Panc1 (cell line): ENCODE data around the gene PGS1. TPM values are rescaled to one million over a fixed set of nuclear protein-coding genes. Genes with fewer than 3 reads are reported as not detected.

Source experiments
- ATAC-seq: fragments of 200-7000 bp; cut with Tn5 transposase; 2 replicates; pipeline ENCODE4 v1.9.1; 2020; ENCODE audit warnings: mild to moderate bottlenecking, moderate library complexity
- BruUV-seq: library from RNA; stranded (reverse); fragments of 400-500 nt; replicated peaks from 2 replicates; lab custom pipeline; 2021; lab: Mats Ljungman, UMichigan
- CTCF ChIA-PET: fragments of 300-600 bp; sonication (Branson Sonifier 250); formaldehyde crosslinking; loops from one replicate; lab custom pipeline; 2022; ENCODE audit warnings: antibody characterized with exemption; lab: Charles Lee
- POLR2A ChIA-PET: fragments of 300-600 bp; sonication (Branson Sonifier 250); formaldehyde crosslinking; loops from one replicate; lab custom pipeline; 2022; ENCODE audit warnings: antibody characterized with exemption; lab: Charles Lee
- DNase-seq: peaks from one replicate; pipeline ENCODE4 v3.0.0-alpha.2; 2010; ENCODE audit warnings: low read depth, low spot score
- H3K27ac ChIP-seq: 2 replicates; pipeline ENCODE4 v1.5.1; 2011; ENCODE audit warnings: mild to moderate bottlenecking, low read length, inconsistent platforms
- H3K27me3 ChIP-seq: fragments of 200-500 bp; sonication (Bioruptor generic); 2 replicates; pipeline ENCODE4 v1.6.0; 2014; ENCODE audit warnings: low read length, inconsistent platforms; ENCODE audit not compliant: control insufficient read depth, insufficient read depth
- H3K36me3 ChIP-seq: fragments of 200-500 bp; sonication (Bioruptor generic); 2 replicates; pipeline ENCODE4 v1.5.1; 2014; ENCODE audit warnings: inconsistent platforms, mild to moderate bottlenecking, low read length, moderate library complexity; ENCODE audit not compliant: control insufficient read depth, insufficient read depth
- H3K4me1 ChIP-seq: 2 replicates; pipeline ENCODE4 v1.5.1; 2011; ENCODE audit warnings: inconsistent platforms, mild to moderate bottlenecking, low read length, moderate library complexity; ENCODE audit not compliant: control insufficient read depth, insufficient read depth
- H3K4me3 ChIP-seq, 2 experiments: 2 replicates each; pipeline ENCODE4 v1.5.1; 2011 to 2012; ENCODE audit warnings: low read depth in 2 of 2, low read length in 2 of 2, mild to moderate bottlenecking in 2 of 2, inconsistent platforms in 1 of 2, moderate library complexity in 1 of 2
- H3K9me3 ChIP-seq: fragments of 200-500 bp; sonication (Bioruptor generic); 2 replicates; pipeline ENCODE4 v1.5.1; 2014; ENCODE audit warnings: low read depth, mild to moderate bottlenecking, inconsistent platforms, low read length, moderate library complexity; ENCODE audit not compliant: control insufficient read depth, insufficient read depth
- CTCF ChIP-seq: fragments of 450-650 bp; IDR thresholded peaks from 2 replicates; pipeline ENCODE4 v1.5.1; 2017; ENCODE audit warnings: mild to moderate bottlenecking
- POLR2AphosphoS5 ChIP-seq: IDR thresholded peaks from 2 replicates; pipeline ENCODE4 v1.6.1; 2012; ENCODE audit warnings: mild to moderate bottlenecking, low read depth, low read length, moderate library complexity
- REST ChIP-seq, 2 experiments: IDR thresholded peaks; 2 replicates each; pipeline ENCODE4 v1.6.1; 2011 to 2012; ENCODE audit warnings: low read depth in 2 of 2, control low read depth in 1 of 2, low read length in 1 of 2, mild to moderate bottlenecking in 1 of 2, moderate library complexity in 1 of 2; ENCODE audit not compliant: insufficient read depth in 1 of 2
- SIN3A ChIP-seq: IDR thresholded peaks from 2 replicates; pipeline ENCODE4 v1.6.1; 2012; ENCODE audit warnings: low read depth, mild to moderate bottlenecking, low read length, moderate library complexity, borderline replicate concordance; ENCODE audit not compliant: insufficient read depth
- TCF7L2 ChIP-seq: IDR thresholded peaks from 2 replicates; pipeline ENCODE4 v1.6.1; 2011; ENCODE audit warnings: mild to moderate bottlenecking, low read depth, low read length, inconsistent platforms
- in situ Hi-C: cut with HindIII; loops from 2 replicates; pipeline ENCODE4 v1.10.0; 2016; ENCODE audit warnings: low sequenced_read_pairs, low pct_unique_long_range_greater_than_20kb
- intact Hi-C: fragments of 100-400 bp; cut with micrococcal nuclease; formaldehyde crosslinking; loops from one replicate; pipeline ENCODE4 v1.10.0; 2022; ENCODE audit not compliant: unreplicated experiment
- total RNA-seq: library from RNA; stranded (reverse); gene quantifications from one replicate; pipeline ENCODE4 v1.2.1, GENCODE V29; 2021; ENCODE audit not compliant: unreplicated experiment

PGS1 gene
- total RNA-seq, 1 experiment from 2014 or later, result 47.5 TPM

GRCh38 chr17:78353834-78354233, 24.6 kb upstream of the PGS1 start:
- H3K27me3 ChIP-seq, result no peaks in the 10 kb centered on the region
- no TSS peak for BruUV-seq
- intact Hi-C loops, result no loop called here
- peak overlapping the region; percentile 98 for H3K27ac ChIP-seq
- ATAC-seq (no peak), DNase-seq (no peak)
- CTCF ChIA-PET, result interaction anchor here (0.6 kb wide), 1 partner anchor 22 kb away, joined by 6 read pairs; no protein-coding TSS in a partner anchor
- TF ChIP-seq CTCF (no peak), REST (IDR thresholded peaks at IDR 0.05; ENCODE audit: insufficient read depth in 1 of 2, low read depth in 2 of 2, low read length in 1 of 2) (no peak), TCF7L2 (no peak)
- H3K36me3 ChIP-seq, result peaks cover 10% of the 10 kb centered on the region; the same call in 1 of the 2 replicates
- in situ Hi-C loops, result no loop called here
- peaks cover 72% of the 10 kb centered on the region for H3K4me1 ChIP-seq
- H3K9me3 ChIP-seq, result no peaks in the 10 kb centered on the region
- POLR2A ChIA-PET, result interaction anchor here (0.6 to 1.5 kb wide), 3 partner anchors 37 to 1487 kb away, joined by 5 to 8 read pairs (median 6); no protein-coding TSS in a partner anchor
- H3K4me3 ChIP-seq, result peak overlapping the region; percentile 32 to 35

GRCh38 chr17:78355045-78355641, 23.3 kb upstream of the PGS1 start:
- Histone ChIP-seq H3K36me3 (peaks cover 10% of the 10 kb centered on the region; the same call in 1 of the 2 replicates), H3K4me1 (peaks cover 63% of the 10 kb centered on the region), H3K4me3 (0 out of 4 replicates have a peak overlapping the region, but pooled peaks of 1 of the 2 experiments have one; percentile 98), H3K9me3 (no peaks in the 10 kb centered on the region), H3K27ac (peak overlapping the region; percentile 98), H3K27me3 (no peaks in the 10 kb centered on the region)
- in situ Hi-C loops (no loop called here), intact Hi-C loops (no loop called here)
- TF ChIP-seq CTCF (no peak), POLR2AphosphoS5 (no peak), REST (IDR thresholded peaks at IDR 0.05; ENCODE audit: insufficient read depth in 1 of 2, low read depth in 2 of 2, low read length in 1 of 2) (no peak), SIN3A (no peak), TCF7L2 (no peak)
- ChIA-PET CTCF (no interaction called here), POLR2A (interaction anchor here (0.6 kb wide), 2 partner anchors 86 to 106 kb away, joined by 3 to 4 read pairs; no protein-coding TSS in a partner anchor)
- no TSS peak for BruUV-seq
- ATAC-seq (no peak), DNase-seq (no peak)
